Measurements from ENCODE around the gene STK39.

Gene STK39

DNA sequence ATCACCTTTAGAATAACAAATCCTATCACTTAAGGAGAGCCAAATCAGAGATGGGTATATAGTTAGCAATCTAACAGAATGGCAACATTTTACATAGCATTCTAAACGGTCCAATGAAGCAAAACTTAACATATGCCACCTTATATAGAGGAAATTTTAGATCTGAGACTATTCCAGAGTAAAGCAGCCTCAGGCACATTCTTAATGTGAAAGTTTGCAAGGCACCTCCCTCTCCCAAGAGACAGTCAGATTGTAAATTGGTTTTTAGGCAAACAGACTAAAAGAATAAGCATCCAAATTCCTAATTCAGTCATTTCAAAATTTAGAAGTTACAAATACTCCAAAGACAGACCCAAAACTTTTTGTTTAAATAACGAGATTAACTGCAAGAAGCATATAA, 292.9 kb downstream of the STK39 start:
- H3K36me3 ChIP-seq, result no peaks in the 10 kb centered on the region
- H3K27me3 ChIP-seq (ENCODE audit: insufficient read depth, low read depth, severe bottlenecking), result no peaks in the 10 kb centered on the region
- H3K4me3 ChIP-seq (ENCODE audit: low read depth, low read length), result no peak overlapping the region
- no peak for DNase-seq
- no peaks in the 10 kb centered on the region for H3K9me3 ChIP-seq (ENCODE audit: severe bottlenecking)
- TF ChIP-seq, protein P1, sequence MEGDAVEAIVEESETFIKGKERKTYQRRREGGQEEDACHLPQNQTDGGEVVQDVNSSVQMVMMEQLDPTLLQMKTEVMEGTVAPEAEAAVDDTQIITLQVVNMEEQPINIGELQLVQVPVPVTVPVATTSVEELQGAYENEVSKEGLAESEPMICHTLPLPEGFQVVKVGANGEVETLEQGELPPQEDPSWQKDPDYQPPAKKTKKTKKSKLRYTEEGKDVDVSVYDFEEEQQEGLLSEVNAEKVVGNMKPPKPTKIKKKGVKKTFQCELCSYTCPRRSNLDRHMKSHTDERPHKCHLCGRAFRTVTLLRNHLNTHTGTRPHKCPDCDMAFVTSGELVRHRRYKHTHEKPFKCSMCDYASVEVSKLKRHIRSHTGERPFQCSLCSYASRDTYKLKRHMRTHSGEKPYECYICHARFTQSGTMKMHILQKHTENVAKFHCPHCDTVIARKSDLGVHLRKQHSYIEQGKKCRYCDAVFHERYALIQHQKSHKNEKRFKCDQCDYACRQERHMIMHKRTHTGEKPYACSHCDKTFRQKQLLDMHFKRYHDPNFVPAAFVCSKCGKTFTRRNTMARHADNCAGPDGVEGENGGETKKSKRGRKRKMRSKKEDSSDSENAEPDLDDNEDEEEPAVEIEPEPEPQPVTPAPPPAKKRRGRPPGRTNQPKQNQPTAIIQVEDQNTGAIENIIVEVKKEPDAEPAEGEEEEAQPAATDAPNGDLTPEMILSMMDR (IDR thresholded peaks at IDR 0.05; ENCODE audit: low read depth, low read length), result no peak
- no peak overlapping the region for H3K27ac ChIP-seq

- no peaks in the 10 kb centered on the region for H3K36me3 ChIP-seq
- H3K27ac ChIP-seq, result no peak overlapping the region
- TF ChIP-seq, protein P1 (IDR thresholded peaks at IDR 0.05; ENCODE audit: low read depth, low read length), result no peak
- DNase-seq, result no peak
- H3K9me3 ChIP-seq (ENCODE audit: severe bottlenecking), result no peaks in the 10 kb centered on the region
- H3K27me3 ChIP-seq (ENCODE audit: insufficient read depth, low read depth, severe bottlenecking), result no peaks in the 10 kb centered on the region
- no peak overlapping the region for H3K4me3 ChIP-seq (ENCODE audit: low read depth, low read length)
These were observed 293.6 kb downstream of the STK39 start for GRCh38 chr2:167953776-167954175.

GRCh38 chr2:167950571-167950970, 296.8 kb downstream of the STK39 start:
- Histone ChIP-seq H3K9me3 (ENCODE audit: severe bottlenecking) (no peaks in the 10 kb centered on the region), H3K27ac (no peak overlapping the region), H3K27me3 (ENCODE audit: insufficient read depth, low read depth, severe bottlenecking) (no peaks in the 10 kb centered on the region), H3K4me3 (ENCODE audit: low read depth, low read length) (no peak overlapping the region), H3K36me3 (no peaks in the 10 kb centered on the region)
- DNase-seq, result no peak
- TF ChIP-seq, protein P1 (IDR thresholded peaks at IDR 0.05; ENCODE audit: low read depth, low read length), result no peak

DNA sequence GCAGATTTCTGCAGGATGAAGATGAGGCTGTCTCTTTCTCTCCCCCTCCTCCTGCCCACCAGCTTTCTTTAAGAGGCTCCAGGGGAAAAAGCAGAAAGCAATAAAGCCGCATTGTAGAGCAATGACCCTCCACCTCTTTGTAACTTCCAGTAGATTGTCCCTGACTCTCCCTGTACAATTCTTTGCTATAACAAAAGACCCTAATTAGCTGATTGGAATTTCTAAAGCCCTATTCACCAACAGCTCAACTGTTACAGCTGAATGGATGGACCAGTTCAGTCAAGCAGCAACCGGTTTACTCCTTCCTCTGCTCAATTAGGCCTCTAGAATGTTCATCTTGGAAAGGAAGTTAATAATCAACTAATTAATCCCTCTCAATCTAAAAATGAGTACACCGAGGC, 301.0 kb downstream of the STK39 start:
- no peak overlapping the region for H3K4me3 ChIP-seq (ENCODE audit: low read depth, low read length)
- TF ChIP-seq, protein P1 (IDR thresholded peaks at IDR 0.05; ENCODE audit: low read depth, low read length), result no peak
- no peaks in the 10 kb centered on the region for H3K9me3 ChIP-seq (ENCODE audit: severe bottlenecking)
- no peak for DNase-seq
- H3K36me3 ChIP-seq, result no peaks in the 10 kb centered on the region
- H3K27me3 ChIP-seq (ENCODE audit: insufficient read depth, low read depth, severe bottlenecking), result no peaks in the 10 kb centered on the region
- no peak overlapping the region for H3K27ac ChIP-seq

- Histone ChIP-seq H3K4me3 (ENCODE audit: low read depth, low read length) (no peak overlapping the region), H3K36me3 (no peaks in the 10 kb centered on the region), H3K27ac (no peak overlapping the region), H3K9me3 (ENCODE audit: severe bottlenecking) (no peaks in the 10 kb centered on the region), H3K27me3 (ENCODE audit: insufficient read depth, low read depth, severe bottlenecking) (no peaks in the 10 kb centered on the region)
- TF ChIP-seq, protein P1 (IDR thresholded peaks at IDR 0.05; ENCODE audit: low read depth, low read length), result no peak
- DNase-seq, result no peak
These were observed 301.6 kb downstream of the STK39 start for GRCh38 chr2:167945660-167946368.

All from WERI-Rb-1 (cell line).